Kidney capillary endothelial cell (primary cell): ENCODE results near the gene OMA1.
"Not testable (repeated sequence)": the region's sequence is repeated elsewhere in the genome, so short reads cannot be mapped to it uniquely, and the experiment has no call there.

ENCODE experiments used
- DNase-seq: peaks from one replicate; pipeline ENCODE4 v3.0.0-alpha.2; 2018; ENCODE audit warnings: low spot score

OMA1 gene

DNA sequence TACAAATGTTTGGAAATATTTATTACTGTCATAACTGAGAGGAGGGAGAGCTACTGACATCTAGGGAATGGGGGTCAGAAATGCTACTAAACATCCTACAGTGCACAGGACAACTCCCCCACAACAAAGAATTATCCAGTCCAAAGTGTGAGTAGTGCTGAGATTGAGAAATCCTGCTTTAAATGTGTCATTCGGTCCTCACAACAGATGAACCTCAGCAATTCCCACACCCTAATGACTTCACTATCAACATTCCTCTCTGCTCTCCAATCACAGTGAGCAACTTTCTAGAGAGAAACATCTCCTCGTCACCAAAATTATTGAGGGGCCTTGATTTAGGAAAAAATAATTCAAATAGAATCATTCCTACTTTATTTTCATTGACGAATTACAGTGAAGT, 18.0 kb downstream of the OMA1 start:
- no peak for DNase-seq

DNA sequence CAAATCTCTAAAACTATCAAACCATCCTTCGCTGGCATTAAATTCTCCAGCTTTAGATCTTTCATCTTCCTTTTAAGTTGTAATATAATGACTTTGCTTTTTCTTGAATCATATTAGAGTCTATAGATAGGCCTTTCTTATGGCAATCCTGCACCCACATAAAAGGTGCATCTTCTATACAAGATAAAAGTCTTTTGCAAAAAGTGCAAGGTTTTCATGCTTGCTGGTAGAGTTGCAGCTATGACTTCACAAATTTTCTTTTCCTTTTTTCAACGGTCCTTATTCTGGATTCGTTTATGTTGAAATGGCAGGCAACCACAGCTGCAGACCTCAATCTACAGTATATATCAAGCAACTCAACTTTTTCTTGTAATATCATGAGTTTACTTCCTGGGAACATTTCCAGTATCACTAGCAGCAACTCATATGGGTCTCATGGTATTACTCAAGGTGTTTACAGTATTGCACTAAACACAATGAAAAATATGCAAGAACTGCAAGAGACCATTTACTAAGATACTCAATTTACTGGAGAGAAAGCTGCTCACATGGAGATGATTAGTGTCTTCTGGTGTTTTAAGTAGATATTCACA, 22.1 kb downstream of the OMA1 start:
- DNase-seq = no peak

DNA sequence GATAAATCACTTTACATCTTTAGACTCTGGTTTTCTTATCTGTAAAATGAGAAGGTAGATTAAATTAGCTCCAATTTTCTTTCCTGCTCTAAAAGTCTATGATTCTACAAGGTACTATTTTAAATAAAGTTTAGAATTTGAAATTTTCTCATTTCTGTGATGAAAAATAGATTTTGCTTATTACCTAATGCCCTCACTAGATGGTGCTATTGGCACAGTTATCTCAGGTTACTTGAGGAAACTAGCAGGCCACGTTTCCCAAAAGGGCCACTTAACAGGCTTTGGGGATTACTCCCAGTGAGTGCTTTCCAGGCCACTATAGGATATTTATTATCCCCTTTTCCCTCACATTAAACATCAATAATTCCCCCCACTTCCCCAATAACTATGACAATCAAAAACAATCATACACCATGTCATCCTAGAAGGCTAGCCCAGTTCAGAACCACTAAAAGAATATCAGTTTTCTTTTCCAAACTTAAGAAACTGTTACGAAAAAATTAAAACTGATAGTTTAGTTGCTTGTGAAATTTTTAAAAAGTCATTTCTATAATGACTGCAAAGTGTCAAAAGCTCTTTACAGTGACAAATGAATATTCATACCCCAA, 30.6 kb downstream of the OMA1 start:
- peak; percentile 61 for DNase-seq

DNA sequence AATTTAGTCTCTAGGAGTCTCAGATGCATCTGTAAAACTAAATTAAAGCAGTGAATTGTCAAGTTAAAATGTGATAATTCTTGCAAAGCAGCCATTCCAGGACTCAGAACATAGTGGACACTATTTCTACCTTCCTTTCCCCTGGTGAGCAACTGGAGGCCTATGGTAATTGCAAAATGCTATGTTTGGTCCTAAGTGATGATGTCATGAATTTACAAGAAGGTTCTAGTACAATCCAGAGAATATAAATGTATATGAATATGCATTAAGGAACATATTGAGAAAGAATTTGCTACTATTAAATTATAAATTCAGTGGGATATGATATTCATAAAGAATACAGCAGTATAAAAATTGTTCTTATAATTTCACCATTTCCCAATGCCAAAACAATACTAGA, 32.6 kb downstream of the OMA1 start:
- no peak for DNase-seq

DNA sequence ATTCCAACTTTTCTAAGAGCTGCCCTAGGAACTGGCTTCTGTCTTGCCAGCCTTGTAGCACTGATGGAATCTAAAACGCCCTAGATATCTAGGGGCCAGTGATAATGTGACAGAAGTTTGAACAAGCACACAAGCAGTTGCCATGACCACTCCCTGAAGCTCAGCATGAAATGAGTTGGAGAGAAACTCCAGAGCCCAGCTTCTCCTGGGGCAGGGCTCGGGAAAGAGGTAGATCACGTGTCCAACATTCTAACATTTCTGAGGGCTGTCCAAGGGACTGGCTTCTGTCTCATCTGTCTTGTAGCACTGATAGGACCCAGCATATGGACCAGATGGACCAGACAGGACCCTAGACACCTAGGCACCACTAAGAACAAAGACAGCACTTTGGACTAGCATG, 37.9 kb downstream of the OMA1 start:
- no peak for DNase-seq

DNA sequence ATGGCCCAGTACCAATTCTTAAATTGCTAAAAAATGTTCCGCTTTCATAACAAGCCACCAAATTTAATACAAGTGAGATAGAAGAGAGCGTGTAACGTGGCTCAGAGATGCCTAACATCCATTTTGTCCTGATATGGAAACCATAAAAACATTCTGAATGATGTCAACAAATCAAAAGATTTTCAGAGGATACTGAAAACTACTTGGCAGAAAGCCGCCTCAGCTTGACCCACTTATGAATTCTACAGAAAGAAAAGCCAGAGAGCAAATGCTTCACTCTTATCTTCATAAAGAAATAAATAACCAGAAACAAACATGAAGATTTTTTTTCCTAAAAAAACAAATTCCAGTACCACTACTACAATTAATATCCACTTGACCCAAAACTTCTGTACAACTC, 41.2 kb downstream of the OMA1 start:
- DNase-seq = no peak

DNA sequence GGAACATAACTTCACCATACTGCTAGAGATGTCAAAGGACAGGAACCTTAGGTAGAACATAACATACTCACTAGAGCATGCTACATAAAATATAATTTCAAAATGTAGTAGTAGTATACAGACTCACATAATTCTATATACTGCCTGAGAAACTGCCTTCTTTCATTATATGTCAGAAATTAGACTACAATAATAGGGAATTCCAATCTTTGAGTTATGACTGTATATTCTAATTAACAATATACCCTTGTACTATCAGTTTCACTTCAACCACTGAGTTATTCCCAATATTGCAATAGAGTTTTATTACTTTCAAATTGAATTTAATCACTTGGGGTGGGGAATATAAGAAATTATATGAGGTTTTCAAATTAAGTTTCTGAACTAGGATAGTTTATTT, 44.0 kb downstream of the OMA1 start:
- DNase-seq = no peak

DNA sequence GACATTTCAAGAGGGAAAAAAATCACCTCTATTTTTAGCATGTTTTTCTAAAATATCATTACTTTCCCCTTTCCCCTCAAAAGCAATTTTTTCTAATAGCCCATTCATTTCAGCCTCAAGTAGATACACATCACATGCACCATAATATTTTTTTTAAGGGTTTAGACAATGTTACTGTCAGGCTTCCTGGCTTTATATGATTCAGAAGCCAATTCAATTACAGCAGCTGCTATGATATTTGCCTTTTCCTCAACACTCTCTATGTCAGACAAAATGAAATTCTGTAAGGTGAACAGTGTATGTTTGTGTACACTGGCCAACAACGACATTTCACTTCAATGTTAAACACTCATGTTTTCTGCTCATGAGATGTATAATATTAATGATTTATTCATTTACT, 46.5 kb downstream of the OMA1 start:
- no peak for DNase-seq

DNA sequence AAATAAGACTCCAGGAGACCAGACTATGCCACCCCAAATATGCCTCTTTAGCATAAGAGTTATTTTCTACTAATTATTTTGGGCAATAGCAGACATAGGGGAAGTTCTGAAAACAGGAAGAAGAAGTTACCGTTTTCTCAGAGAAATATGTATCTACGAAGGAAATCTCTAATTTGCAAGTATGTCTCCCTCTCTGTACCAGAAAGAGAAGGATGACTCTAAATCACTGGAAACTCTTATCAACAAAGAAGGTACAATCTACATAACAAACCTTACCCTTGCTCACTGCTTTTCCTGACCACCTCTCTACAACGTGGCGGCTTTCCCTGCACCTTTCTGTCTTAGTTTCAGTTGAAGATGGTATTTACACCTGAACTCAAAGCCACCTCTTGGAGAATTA, 49.0 kb downstream of the OMA1 start:
- DNase-seq = no peak

DNA sequence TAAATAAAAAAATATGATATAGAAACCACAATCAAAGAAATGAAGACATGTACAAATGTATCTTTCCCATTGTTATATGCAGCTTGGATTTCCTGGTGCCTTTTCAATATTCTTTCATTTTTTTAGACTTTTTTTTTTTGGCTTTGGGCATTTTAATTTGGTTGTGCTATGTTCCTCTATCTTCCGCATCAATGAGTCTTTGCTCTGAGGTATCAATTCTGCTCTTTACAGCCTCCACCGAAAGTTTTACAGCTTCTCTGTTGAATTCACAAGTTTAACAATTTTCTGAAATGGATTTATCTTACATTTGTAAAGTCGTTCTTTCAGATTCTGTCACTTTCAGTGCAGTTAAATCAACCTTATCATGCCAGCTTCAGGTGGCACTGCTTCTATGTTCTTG, 50.5 kb downstream of the OMA1 start:
- DNase-seq = no peak

DNA sequence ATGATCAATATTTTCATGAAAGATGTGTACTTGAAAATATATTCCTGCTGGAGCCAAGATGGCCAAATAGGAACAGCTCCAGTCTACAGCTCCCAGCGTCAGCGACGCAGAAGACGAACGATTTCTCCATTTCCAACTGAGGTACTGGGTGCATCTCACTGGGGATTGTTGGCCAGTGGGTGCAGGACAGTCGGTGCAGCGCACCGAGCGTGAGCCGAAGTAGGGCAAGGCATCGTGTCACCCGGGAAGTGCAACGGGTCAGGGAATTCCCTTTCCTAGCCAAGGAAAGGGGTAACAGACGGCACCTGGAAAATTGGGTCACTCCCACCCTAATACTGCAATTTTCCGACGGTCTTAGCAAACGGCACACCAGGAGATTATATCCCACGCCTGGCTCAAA, 57.6 kb downstream of the OMA1 start:
- DNase-seq = not testable (repeated sequence)

DNA sequence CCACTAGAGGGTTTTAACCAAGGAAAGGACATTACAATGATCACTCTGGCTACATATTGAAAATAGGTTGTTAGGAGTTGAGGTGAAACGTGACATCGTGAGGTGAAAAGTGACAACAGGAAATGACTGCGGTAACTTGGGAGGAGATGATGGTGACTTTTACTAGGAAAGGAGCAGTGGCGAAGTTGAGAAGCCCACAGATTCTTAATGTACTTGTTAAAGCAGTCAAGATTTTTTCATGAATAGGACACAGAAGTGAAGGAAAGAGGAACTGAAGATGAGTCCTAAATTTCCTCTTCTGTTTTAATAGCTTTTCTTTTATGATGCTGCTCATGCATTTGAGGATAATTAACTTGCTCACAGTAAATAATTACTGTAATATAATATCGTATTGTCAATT, 59.5 kb downstream of the OMA1 start:
- no peak for DNase-seq

DNA sequence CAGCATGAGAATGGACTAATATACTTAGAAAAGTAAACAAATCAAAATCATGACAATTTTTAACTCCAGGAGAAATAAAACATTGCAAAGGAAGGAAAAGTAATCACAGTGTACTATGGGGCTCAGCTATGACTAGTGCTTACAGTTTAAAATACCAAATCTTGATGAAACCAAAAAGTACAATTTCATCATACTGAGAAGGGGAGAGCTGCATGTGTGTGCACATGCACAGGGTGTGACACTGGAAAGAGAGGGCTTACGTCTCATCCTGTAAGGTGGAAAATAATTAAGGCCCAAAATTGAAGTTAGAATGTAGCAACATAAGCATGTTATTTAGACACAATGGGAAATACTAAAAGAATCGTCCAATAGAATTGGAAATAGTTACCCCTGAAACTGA, 64.6 kb downstream of the OMA1 start:
- no peak for DNase-seq

DNA sequence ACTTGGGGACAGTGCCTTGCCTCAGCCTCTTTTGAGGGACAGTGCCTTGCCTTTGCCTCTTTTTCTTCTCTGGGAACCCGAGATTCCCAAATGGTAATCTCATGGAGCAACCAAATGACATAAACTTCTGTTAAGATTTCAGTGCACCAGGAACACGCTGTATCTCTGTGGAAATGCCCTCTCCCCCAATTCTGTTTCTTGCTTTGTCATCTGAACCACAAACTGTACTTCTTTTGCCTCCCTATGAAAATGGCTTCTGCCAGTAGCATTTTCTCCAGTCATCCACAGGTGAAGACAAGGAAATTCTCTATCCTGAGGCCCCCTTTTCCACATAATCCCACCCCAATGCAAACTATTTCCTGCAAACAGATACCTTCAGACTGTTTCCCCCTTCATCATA, 66.3 kb downstream of the OMA1 start:
- DNase-seq = no peak

DNA sequence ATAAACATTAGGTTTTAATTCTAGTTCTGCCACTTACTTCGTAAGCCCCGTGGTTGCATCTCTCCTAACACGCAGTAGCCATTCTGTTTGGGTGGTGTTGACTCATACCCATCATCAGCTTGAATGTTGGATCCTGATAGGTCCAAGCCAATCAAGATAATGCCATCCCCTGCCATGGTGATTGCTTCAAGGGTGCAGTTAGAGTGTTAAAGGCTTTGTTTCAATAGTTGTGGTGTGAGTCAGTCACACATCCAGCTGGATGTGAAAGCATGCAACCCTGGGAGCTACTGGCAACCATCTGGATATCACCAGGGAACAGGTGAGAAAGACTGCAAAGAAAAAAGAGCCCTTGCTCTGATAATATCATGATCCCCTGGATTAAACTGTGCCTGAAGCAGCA, 69.1 kb downstream of the OMA1 start:
- no peak for DNase-seq

DNA sequence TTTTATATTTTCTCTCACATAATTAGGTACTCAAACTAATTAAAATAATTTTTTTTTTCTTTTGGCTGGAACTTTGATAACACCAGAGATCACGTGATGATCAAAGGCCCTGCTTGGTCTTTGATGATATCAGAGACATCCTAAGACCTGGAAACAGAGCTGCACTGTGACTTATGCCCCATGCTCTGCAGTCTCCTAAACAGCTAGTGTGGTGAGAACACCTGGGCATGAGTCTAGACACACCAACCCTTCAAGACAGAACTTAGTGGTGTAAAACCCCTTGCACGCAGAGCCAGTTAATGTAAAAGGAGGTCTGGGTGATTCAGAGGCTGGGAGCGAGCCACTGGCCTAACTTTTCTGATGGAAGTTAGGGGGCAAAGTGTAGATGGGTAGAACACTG, 70.3 kb downstream of the OMA1 start:
- DNase-seq = no peak

DNA sequence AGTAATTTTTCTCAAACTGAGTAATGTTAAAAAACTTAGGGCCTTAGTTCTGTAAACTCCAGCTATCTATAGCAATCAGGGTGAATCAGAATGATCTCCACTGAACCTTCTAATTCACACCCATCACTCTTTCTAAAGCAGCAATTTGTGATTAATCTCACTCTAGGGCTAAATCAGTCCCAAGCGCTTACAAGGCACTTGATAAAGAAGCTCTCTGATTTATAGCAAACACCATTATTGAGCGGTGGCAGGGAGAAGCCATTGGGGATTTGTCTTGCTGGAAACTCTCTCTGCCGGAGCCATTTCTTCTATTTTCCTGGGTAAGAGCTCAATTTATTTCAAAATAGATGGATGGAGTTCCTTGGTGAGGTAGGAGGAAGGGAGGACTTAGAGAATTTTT, 77.0 kb downstream of the OMA1 start:
- no peak for DNase-seq

DNA sequence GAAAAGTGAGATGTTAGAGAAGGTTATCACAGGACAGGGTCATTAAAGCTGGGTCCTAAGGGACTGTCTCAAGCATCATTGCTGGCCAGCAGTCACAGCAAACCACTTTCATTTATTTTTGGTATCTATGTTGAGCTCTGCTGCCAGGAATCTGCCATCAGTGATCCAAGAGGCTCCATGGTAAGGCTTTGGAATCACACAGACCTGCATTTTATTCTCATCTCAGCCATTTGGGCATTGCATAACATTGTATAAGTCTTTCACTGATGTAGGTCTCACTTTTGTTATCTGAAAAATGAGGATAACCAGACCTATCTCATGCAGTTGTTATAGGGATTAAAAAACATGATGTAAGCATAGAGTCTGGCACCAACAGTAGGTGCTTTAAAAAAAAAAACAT, 77.5 kb downstream of the OMA1 start:
- DNase-seq = no peak

DNA sequence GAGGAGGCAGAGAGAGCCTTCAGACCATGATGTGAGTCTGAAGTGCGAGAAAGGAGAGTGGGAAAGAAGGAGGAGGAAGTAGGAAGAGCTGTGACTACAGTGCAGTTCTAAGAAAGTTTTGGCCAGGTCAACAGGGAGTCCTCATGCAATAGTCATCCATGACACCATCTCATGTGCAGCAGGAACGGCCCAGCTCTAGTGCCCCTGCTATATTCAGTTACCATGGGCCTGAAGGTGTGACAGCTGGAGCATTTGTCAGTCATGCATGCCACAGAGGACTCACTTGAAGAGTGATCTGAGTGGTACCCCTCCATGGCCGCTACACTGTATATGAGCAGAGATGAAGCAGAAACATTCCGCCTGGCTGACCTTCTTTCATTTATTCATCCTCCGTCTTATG, 77.9 kb downstream of the OMA1 start:
- DNase-seq = no peak

DNA sequence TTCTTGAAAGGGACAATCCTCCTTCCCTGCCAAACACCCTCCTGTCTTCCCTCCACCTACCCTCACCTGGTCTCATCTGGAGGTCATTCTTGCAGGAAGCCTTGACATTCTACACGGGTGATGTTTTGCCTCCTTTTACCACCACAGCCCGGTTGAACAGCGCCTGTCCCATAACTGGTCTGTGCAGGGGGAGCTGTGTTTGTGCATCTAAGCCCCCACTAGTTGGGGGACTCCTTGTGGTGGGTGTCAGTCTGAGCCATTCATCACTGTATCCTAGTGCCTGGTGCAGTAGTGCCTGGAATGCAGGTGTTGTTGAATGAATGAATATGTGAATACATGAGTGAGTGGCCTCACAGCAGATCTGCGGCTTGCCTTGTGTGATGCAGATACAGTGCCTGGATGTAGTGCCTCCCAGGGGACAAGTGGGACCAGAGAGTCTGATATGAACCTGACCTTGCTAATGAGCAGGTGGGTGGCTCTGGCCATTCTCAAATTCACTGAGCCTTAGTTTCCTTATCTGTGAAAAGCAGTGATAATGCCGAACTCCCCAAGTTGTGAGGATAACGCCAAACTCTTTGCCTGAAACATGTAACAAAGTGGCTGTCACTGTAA, 79.8 kb downstream of the OMA1 start:
- DNase-seq = no peak

DNA sequence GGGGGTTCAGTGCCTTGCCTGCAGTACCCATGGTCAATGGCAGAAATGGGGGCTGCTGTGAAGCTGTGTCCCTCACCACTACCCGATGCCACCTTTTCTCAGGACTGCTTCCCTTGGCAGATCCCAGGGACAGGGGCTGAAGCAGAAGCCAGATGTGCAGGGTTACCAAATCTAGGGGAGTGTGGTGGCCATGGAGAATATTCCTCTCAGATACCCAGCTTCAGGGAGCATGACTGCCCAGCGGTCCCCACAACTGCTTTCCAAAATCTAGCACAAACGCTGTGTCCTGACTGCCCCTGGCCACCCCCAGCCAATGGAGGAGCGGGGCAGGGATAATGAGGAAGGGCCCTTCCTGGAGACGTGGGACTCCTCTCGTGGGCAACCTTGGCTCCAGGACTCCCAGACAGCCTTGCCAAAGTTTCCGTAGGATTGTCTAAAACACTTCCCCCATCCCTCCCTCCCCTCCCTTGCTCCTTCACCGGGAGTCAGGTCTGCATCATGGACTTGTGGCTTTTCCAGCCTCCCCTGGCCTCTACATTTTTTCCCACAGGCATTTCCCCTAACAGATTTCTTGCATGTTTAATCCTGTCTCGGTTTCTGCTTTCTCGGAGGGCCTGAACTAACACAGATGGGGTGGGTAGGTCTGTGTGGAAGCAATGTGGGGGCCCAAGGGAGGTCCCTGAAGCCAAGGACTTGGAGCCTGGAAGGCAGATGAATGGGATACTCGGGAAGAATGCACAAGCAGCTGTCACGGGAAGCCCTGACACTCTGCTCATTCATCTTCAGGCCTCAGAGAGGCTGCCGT, 80.5 kb downstream of the OMA1 start:
- DNase-seq = no peak

DNA sequence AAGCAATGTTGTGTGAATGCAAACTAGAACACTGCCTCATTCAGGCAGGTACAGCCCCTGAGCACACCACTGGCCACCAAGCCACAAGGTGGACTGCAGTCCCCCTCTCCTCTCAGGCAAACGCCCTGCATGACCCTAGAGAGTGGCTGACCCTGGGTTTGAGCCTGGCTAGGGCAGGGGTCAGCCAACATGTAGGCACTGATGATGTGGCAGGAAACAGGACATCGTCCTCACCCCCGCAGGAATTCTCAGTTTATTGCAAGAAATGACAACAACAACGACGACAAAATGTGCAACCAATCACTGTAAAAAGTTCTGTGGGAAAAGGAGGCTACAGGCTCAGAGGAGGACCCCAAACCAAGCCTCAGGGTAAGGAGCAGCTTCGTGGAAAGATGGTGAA, 81.3 kb downstream of the OMA1 start:
- no peak for DNase-seq

DNA sequence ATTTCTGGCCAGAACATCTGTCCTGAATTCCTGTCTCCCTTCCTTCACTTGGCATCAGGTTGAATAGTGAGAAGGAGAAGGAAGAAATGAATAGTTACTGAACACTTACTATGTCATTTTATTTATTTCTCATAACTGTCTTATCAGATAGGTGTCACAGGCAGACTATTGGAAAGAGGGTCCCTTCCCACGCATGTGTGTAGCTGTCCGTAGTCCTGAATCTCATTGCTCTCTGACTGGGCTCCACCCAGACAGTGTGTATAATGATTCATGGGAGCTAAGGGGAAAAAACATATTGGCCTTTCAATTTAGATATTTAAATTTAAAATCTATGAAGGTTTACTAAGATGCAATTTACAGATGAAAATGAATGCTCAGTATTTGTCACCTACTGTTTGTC, 86.1 kb downstream of the OMA1 start:
- no peak for DNase-seq
